GM18505 (cell line): ENCODE results near the gene SYPL1.

Experiments
- ATAC-seq: cut with Tn5 transposase; IDR thresholded peaks from one replicate; pipeline ENCODE4 v1.9.1; 2021; ENCODE audit not compliant: unreplicated experiment
- POLR2A ChIP-seq: IDR thresholded peaks from 4 replicates; pipeline ENCODE4 v1.6.1; 2011; ENCODE audit warnings: borderline replicate concordance; ENCODE audit not compliant: insufficient read depth, insufficient read length; ENCODE audit errors: extremely low read depth

The SYPL1 gene

GRCh38 chr7:106063692-106064091, 48.4 kb downstream of the SYPL1 start:
- TF ChIP-seq POLR2A, result no peak
- no peak for ATAC-seq

GRCh38 chr7:106063024-106063423, 49.1 kb downstream of the SYPL1 start:
- no peak for TF ChIP-seq POLR2A
- ATAC-seq, result no peak

GRCh38 chr7:106062521-106062931, 49.6 kb downstream of the SYPL1 start:
- no peak for ATAC-seq
- no peak for TF ChIP-seq POLR2A

- no peak for ATAC-seq
- TF ChIP-seq POLR2A, result no peak
Observed at GRCh38 chr7:106062006-106062405, 50.1 kb downstream of the SYPL1 start.

GRCh38 chr7:106061301-106061979, 50.7 kb downstream of the SYPL1 start:
- no peak for TF ChIP-seq POLR2A
- ATAC-seq, result peak; percentile 23

GRCh38 chr7:106060394-106060920, 51.7 kb downstream of the SYPL1 start:
- no peak for TF ChIP-seq POLR2A
- ATAC-seq, result no peak

GRCh38 chr7:106059556-106059955, 52.6 kb downstream of the SYPL1 start:
- no peak for ATAC-seq
- TF ChIP-seq POLR2A, result no peak

- no peak for ATAC-seq
- no peak for TF ChIP-seq POLR2A
Observed at GRCh38 chr7:106058928-106059324, 53.2 kb downstream of the SYPL1 start.

GRCh38 chr7:106057962-106058927, 53.9 kb downstream of the SYPL1 start:
- ATAC-seq, result peak; percentile 62
- TF ChIP-seq POLR2A, result peak; percentile 44

- ATAC-seq, result no peak
- TF ChIP-seq POLR2A, result peak; percentile 48
Observed at GRCh38 chr7:106057204-106057961, 54.7 kb downstream of the SYPL1 start.

- ATAC-seq, result peak; percentile 41
- no peak for TF ChIP-seq POLR2A
Observed at GRCh38 chr7:106056513-106057203, 55.5 kb downstream of the SYPL1 start.

- ATAC-seq, result no peak
- TF ChIP-seq POLR2A, result no peak
Observed at GRCh38 chr7:106054971-106055532, 57.1 kb downstream of the SYPL1 start.

GRCh38 chr7:106054156-106054910, 57.8 kb downstream of the SYPL1 start:
- no peak for ATAC-seq
- no peak for TF ChIP-seq POLR2A
